GM12878 (cell line): ENCODE measurements around the gene STX1A. TPM values are rescaled to one million over a fixed set of nuclear protein-coding genes. Genes with fewer than 3 reads are reported as not detected.
"Not testable (repeated sequence)": the region's sequence is repeated elsewhere in the genome, so short reads cannot be mapped to it uniquely, and the experiment has no call there.

ENCODE experiments used
- ATAC-seq: fragments of 200-7000 bp; cut with Tn5 transposase; 3 replicates; pipeline ENCODE4 v1.9.1; 2020; ENCODE audit warnings: mild to moderate bottlenecking, moderate library complexity
- BruUV-seq: library from RNA; stranded (reverse); fragments of 400-500 nt; replicated peaks from 2 replicates; lab custom pipeline; 2021; lab: Mats Ljungman, UMichigan
- CTCF ChIA-PET: fragments of 300-600 bp; sonication (Branson Sonifier 250); formaldehyde crosslinking; extraction: SDS; loops from one replicate; lab custom pipeline; 2021; ENCODE audit warnings: inconsistent platforms; lab: Yijun Ruan, JAX
- POLR2A ChIA-PET: fragments of 350-600 bp; formaldehyde crosslinking; extraction: SDS; loops from one replicate; lab custom pipeline; 2021; ENCODE audit warnings: inconsistent platforms; lab: Charles Lee
- RAD21 ChIA-PET: fragments of 300-600 bp; sonication (Branson Sonifier 250); formaldehyde crosslinking; loops from one replicate; lab custom pipeline; 2023; ENCODE audit warnings: antibody characterized with exemption; ENCODE audit not compliant: unreplicated experiment; lab: Charles Lee
- SMC1A ChIA-PET: fragments of 300-600 bp; sonication (Branson Sonifier 250); formaldehyde crosslinking; loops from one replicate; lab custom pipeline; 2023; ENCODE audit not compliant: unreplicated experiment, uncharacterized antibody; lab: Charles Lee
- DNase-seq: peaks from one replicate; pipeline ENCODE4 v3.0.0-alpha.2; 2011; ENCODE audit warnings: low read depth, low spot score
- FAIRE-seq: peaks from 3 replicates; lab custom pipeline; 2011; peaks lifted over from hg19 to GRCh38; lab: Jason Lieb, UNC
- H2AFZ ChIP-seq: 2 replicates; pipeline ENCODE4 v1.6.0; 2011; ENCODE audit warnings: low read depth, low read length, control low read depth; ENCODE audit not compliant: control insufficient read depth
- H3K27ac ChIP-seq: 2 replicates; pipeline ENCODE4 v1.5.1; 2011; ENCODE audit warnings: control low read depth; ENCODE audit not compliant: control insufficient read depth, insufficient read depth
- H3K27me3 ChIP-seq, 2 experiments: replicated peaks in 1 of 2; 2 replicates each; pipeline versions ENCODE4 v1.6.0 to v1.6.1; 2011; ENCODE audit warnings: low read length in 1 of 2; ENCODE audit not compliant: control insufficient read depth in 2 of 2, insufficient read depth in 2 of 2
- H3K36me3 ChIP-seq, 2 experiments: 2 replicates each; pipeline ENCODE4 v1.5.1; 2011; ENCODE audit warnings: low read length in 1 of 2; ENCODE audit not compliant: control insufficient read depth in 2 of 2, insufficient read depth in 2 of 2
- H3K4me1 ChIP-seq: 2 replicates; pipeline ENCODE4 v1.6.1; 2011; ENCODE audit warnings: mild to moderate bottlenecking, low read length, moderate library complexity, mixed read lengths; ENCODE audit not compliant: control insufficient read depth, insufficient read depth
- H3K4me2 ChIP-seq: 2 replicates; pipeline ENCODE4 v1.6.0; 2011; ENCODE audit warnings: control low read depth; ENCODE audit not compliant: control insufficient read depth, insufficient read depth
- H3K4me3 ChIP-seq: fragments of 200-600 bp; sonication (generic); 2 replicates; pipeline ENCODE4 v1.5.1; 2016
- H3K79me2 ChIP-seq: 2 replicates; pipeline ENCODE4 v1.6.0; 2011; ENCODE audit warnings: low read length; ENCODE audit not compliant: control insufficient read depth, insufficient read depth
- H3K9ac ChIP-seq: 2 replicates; pipeline ENCODE4 v1.8.0; 2011; ENCODE audit warnings: low read length, control low read depth, mixed read lengths; ENCODE audit not compliant: control insufficient read depth, insufficient read depth
- H3K9me3 ChIP-seq: replicated peaks from 3 replicates; pipeline ENCODE4 v1.5.1; 2011; ENCODE audit warnings: mild to moderate bottlenecking, low read length; ENCODE audit not compliant: control insufficient read depth, insufficient read depth
- H4K20me1 ChIP-seq: 2 replicates; pipeline ENCODE4 v1.6.0; 2011; ENCODE audit not compliant: control insufficient read depth, insufficient read depth
- EP300 ChIP-seq, 2 experiments: fragments of 150-350 bp in 1 of 2; IDR thresholded peaks; 2 replicates each; pipeline ENCODE4 v1.6.1; 2011 to 2012; ENCODE audit warnings: low read depth in 2 of 2, low read length in 2 of 2, borderline replicate concordance in 1 of 2, improper control_type of control experiment in 1 of 2, inconsistent platforms in 1 of 2; ENCODE audit not compliant: control insufficient read depth in 1 of 2
- TAF1 ChIP-seq: IDR thresholded peaks from 2 replicates; pipeline ENCODE4 v1.6.1; 2011; ENCODE audit warnings: mild to moderate bottlenecking, low read depth, low read length, borderline replicate concordance
- WGBS: methylation state at CpG from one replicate; pipeline ENCODE4 v1.1.6; 2016; ENCODE audit warnings: low lambda C conversion rate; ENCODE audit not compliant: insufficient replicate concordance, insufficient coverage; ENCODE audit errors: missing lambda C conversion rate; 5-methylcytosine and 5-hydroxymethylcytosine counted together
- in situ Hi-C: fragments of 300-500 bp; cut with MboI; formaldehyde crosslinking; loops from 9 replicates; pipeline ENCODE4 v1.14.3; 2018; ENCODE audit warnings: mixed read lengths
- intact Hi-C: fragments of 100-400 bp; cut with micrococcal nuclease; formaldehyde crosslinking; loops from one replicate; pipeline ENCODE4 v1.14.2; 2022; ENCODE audit not compliant: unreplicated experiment
- polyA plus RNA-seq, 11 experiments: library from polyadenylated mRNA; depleted of rRNA in 4 of 11; unstranded in 6 of 11; stranded (reverse) in 5 of 11; fragments of >200 nt; fragmentation: Nextera tagmentation in 4 of 11; fragmentation: Illumina TruSeq in 1 of 11; extraction: Ambion mirVana in 4 of 11; extraction: Trizol in 1 of 11; gene quantifications; 1 replicate in 1 of 11; 2 replicates in 10 of 11; pipeline versions ENCODE4 v1.2.1 to v1.2.3, GENCODE V29; 2011 to 2016; ENCODE audit warnings: inconsistent platforms in 2 of 11, missing spikeins in 2 of 11, low read depth in 1 of 11
- total RNA-seq, 4 experiments: library from RNA; depleted of rRNA in 3 of 4; stranded (reverse); fragments of >200 nt in 3 of 4; fragmentation: Illumina TruSeq in 1 of 4; extraction: Trizol in 1 of 4; gene quantifications; 2 replicates each; pipeline versions ENCODE4 v1.2.1 to v1.2.3, GENCODE V29; 2013 to 2021
- TF ChIP-seq, protein P1 (sequence below): fragments of 150-350 bp; IDR thresholded peaks from 2 replicates; pipeline ENCODE4 v1.6.1; 2016; ENCODE audit warnings: low read depth, low read length
- TF ChIP-seq, protein P2 (sequence below): IDR thresholded peaks from 2 replicates; pipeline ENCODE4 v1.6.1; 2011; ENCODE audit warnings: low read depth, mild to moderate bottlenecking, low read length, moderate library complexity, borderline replicate concordance; ENCODE audit errors: extremely low read depth

The STX1A gene
- total and polyA plus RNA-seq, 10 of the 15 experiments (the other 5 are each of a cell fraction or from before 2014, with no cell fraction given): 0.15 to 5.3 (median 2.5) TPM

DNA sequence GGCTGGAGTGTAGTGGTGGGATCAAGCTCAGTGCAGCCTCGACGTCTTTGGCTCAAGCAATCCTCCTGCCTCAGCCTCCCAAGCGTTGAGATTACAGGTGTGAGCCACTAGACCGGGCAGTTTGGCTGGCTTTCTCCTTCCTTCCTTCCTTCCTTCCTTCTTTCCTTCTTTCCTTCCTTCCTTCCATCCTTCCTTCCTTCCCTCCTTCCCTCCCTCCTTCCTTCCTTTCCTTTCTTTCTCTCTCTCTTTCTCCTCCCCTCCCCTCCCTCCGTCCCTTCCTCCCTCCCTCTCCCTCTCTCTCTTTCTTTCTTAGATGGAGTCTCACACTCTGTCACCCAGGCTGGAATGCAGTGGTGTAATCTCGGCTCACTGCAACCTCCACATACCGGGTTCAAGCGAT, 59.5 kb downstream of the STX1A start (continued):
- TF ChIP-seq, protein P1, sequence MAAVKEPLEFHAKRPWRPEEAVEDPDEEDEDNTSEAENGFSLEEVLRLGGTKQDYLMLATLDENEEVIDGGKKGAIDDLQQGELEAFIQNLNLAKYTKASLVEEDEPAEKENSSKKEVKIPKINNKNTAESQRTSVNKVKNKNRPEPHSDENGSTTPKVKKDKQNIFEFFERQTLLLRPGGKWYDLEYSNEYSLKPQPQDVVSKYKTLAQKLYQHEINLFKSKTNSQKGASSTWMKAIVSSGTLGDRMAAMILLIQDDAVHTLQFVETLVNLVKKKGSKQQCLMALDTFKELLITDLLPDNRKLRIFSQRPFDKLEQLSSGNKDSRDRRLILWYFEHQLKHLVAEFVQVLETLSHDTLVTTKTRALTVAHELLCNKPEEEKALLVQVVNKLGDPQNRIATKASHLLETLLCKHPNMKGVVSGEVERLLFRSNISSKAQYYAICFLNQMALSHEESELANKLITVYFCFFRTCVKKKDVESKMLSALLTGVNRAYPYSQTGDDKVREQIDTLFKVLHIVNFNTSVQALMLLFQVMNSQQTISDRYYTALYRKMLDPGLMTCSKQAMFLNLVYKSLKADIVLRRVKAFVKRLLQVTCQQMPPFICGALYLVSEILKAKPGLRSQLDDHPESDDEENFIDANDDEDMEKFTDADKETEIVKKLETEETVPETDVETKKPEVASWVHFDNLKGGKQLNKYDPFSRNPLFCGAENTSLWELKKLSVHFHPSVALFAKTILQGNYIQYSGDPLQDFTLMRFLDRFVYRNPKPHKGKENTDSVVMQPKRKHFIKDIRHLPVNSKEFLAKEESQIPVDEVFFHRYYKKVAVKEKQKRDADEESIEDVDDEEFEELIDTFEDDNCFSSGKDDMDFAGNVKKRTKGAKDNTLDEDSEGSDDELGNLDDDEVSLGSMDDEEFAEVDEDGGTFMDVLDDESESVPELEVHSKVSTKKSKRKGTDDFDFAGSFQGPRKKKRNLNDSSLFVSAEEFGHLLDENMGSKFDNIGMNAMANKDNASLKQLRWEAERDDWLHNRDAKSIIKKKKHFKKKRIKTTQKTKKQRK: no peak

GRCh38 chr7:73655309-73655708, 64.2 kb downstream of the STX1A start:
- H3K27ac ChIP-seq, H3K9ac ChIP-seq, H3K4me3 ChIP-seq, ATAC-seq, H4K20me1 ChIP-seq, POLR2A ChIA-PET, H3K27me3 ChIP-seq, intact Hi-C loops, in situ Hi-C loops, SMC1A ChIA-PET, H3K9me3 ChIP-seq, H3K79me2 ChIP-seq, DNase-seq, H3K36me3 ChIP-seq, RAD21 ChIA-PET, FAIRE-seq, H2AFZ ChIP-seq, BruUV-seq, H3K4me2 ChIP-seq, H3K4me1 ChIP-seq: not testable (repeated sequence)
- 14% methylated on average over 4 of the region's 4 CpGs for WGBS
- CTCF ChIA-PET: interaction anchor here (0.6 kb wide), 1 partner anchor 9 kb away, joined by 3 read pairs; no protein-coding TSS in a partner anchor

DNA sequence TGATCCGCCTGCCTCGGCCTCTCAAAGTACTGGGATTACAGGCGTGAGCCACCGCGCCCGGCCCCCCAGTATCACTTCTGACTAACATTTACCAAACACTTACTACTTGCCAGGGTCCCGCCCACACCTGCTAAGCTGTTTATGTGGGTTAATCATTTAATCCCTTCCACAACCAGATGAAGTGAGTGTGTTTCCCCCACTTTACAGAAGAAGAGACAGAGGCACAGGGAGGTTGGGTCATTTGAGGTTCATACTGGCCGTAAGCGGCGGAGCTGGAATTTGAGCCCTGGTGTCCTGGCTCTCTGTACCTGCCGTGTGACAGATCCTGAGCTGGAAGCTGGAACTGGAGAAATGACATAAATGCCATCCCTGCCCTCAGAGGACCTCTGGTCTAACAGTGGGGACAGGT, 66.9 kb downstream of the STX1A start:
- POLR2A ChIA-PET: no interaction called here
- CTCF ChIA-PET: no interaction called here
- WGBS: 78% methylated on average over 11 of the region's 11 CpGs
- in situ Hi-C loops: no loop called here
- no peak overlapping the region for H3K4me2 ChIP-seq
- H3K4me1 ChIP-seq: no peaks in the 10 kb centered on the region
- no peaks in the 10 kb centered on the region for H3K36me3 ChIP-seq
- no peaks in the 10 kb centered on the region for H4K20me1 ChIP-seq
- H3K4me3 ChIP-seq: no peak overlapping the region
- RAD21 ChIA-PET: no interaction called here
- H3K9ac ChIP-seq: no peak overlapping the region
- no peaks in the 10 kb centered on the region for H3K9me3 ChIP-seq
- SMC1A ChIA-PET: no interaction called here
- H3K27ac ChIP-seq: no peak overlapping the region
- intact Hi-C loops: no loop called here
- no peak for ATAC-seq
- no peak for FAIRE-seq
- H3K27me3 ChIP-seq: peaks cover 0 to 1% of the 10 kb centered on the region in 2 experiments; a peak in 3 of 4 replicates
- DNase-seq: no peak
- no peaks in the 10 kb centered on the region for H3K79me2 ChIP-seq
- TF ChIP-seq TAF1: no peak
- no peak for TF ChIP-seq EP300 (IDR thresholded peaks at IDR 0.05; ENCODE audit: borderline replicate concordance in 1 of 2, control insufficient read depth in 1 of 2, low read depth in 2 of 2, low read length in 2 of 2)
- TF ChIP-seq, protein P2, sequence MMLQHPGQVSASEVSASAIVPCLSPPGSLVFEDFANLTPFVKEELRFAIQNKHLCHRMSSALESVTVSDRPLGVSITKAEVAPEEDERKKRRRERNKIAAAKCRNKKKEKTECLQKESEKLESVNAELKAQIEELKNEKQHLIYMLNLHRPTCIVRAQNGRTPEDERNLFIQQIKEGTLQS: no peak
- no TSS peak for BruUV-seq
- no peak overlapping the region for H2AFZ ChIP-seq
